OCI-LY7 (cell line): ENCODE results near the gene MIB2.

ENCODE experiments used
- CTCF ChIP-seq: fragments of 200-600 bp; sonication (generic); conservative IDR thresholded peaks from 2 replicates; pipeline ENCODE4 v1.5.1; 2014; ENCODE audit warnings: mild to moderate bottlenecking, antibody characterized with exemption, low read length, moderate library complexity, mixed read lengths
- EZH2phosphoT487 ChIP-seq: fragments of 200-600 bp; sonication (generic); IDR thresholded peaks from 2 replicates; pipeline ENCODE4 v1.6.1; 2018; ENCODE audit warnings: low read depth, borderline replicate concordance, mild to moderate bottlenecking, mixed run types, antibody characterized with exemption, low read length, moderate library complexity, mixed read lengths

DNA sequence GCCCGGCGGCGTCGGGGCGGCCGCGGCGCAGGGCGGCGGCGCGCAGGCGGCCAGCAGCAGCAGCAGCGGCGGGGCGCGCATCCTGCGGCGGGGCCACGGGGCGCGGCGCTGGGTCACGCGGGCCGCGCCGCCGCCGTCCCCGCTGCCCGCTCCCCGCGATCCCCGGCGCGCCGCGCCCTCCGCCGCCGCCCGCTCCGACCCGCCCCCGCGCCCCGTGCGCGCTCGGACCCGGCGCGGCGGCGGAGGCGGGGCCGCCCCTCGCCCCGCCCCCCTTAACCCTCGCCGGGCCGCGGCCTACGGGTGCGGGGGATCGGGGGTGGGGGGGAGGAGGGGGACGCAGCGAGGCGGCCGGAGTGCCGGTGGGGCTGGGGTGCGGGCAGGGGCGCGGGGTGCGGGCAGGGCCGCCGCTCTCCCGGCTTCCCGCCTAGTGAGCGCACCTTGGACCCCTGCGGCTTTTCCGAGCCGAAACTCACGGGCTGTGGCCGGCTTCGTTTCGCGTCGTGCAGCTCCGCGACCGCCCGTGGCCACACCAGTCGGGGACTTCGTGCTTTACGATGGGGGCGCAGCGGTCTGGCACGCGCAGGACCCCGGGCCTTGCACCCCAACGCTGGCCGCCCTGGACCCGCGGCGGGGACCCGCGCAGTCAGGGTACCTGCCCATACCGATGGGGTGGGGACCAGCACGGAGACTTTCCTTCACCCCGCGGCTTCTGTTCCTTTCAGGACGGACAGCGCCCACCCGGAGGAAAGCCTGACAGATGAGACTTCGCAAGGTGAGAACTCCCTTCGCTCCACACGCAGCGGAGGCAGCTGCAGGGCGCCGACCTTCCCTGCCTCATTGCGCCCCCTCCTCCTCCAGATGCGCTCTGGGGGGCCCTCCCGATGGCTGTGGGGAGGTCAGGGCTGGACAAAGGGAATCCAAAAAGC is 15.1 kb upstream of the MIB2 start, which contains the start of gene FNDC10:
- TF ChIP-seq CTCF (no peak), EZH2phosphoT487 (no peak)
